IPS-18a (cell line): ENCODE results near the gene HDAC4.

Source experiments
- H3K27ac ChIP-seq: one replicate; pipeline ENCODE4 v1.5.1; 2013; ENCODE audit warnings: low read length
- H3K27me3 ChIP-seq: one replicate; pipeline ENCODE4 v1.6.1; 2013; ENCODE audit warnings: mild to moderate bottlenecking, low read length; ENCODE audit not compliant: control insufficient read depth, insufficient read depth
- H3K36me3 ChIP-seq: one replicate; pipeline ENCODE4 v1.6.1; 2013; ENCODE audit warnings: low read depth, low read length; ENCODE audit not compliant: control insufficient read depth
- H3K4me1 ChIP-seq: one replicate; pipeline ENCODE4 v1.6.1; 2013; ENCODE audit warnings: low read depth, low read length; ENCODE audit not compliant: control insufficient read depth
- H3K4me3 ChIP-seq: one replicate; pipeline ENCODE4 v1.5.1; 2013; ENCODE audit warnings: low read length
- H3K9ac ChIP-seq: one replicate; pipeline ENCODE4 v1.6.1; 2013; ENCODE audit warnings: mild to moderate bottlenecking, low read length, moderate library complexity
- H3K9me3 ChIP-seq: one replicate; pipeline ENCODE4 v1.6.1; 2013; ENCODE audit warnings: low read depth, low read length; ENCODE audit not compliant: control insufficient read depth

The HDAC4 gene

GRCh38 chr2:239225871-239226561 lies 174.8 kb downstream of the HDAC4 start:
- H3K27ac ChIP-seq: no peak overlapping the region
- H3K36me3 ChIP-seq: no peaks in the 10 kb centered on the region
- H3K4me1 ChIP-seq: peaks cover 13% of the 10 kb centered on the region
- no peak overlapping the region for H3K9ac ChIP-seq
- no peak overlapping the region for H3K4me3 ChIP-seq
- no peaks in the 10 kb centered on the region for H3K9me3 ChIP-seq
- H3K27me3 ChIP-seq: no peaks in the 10 kb centered on the region

DNA sequence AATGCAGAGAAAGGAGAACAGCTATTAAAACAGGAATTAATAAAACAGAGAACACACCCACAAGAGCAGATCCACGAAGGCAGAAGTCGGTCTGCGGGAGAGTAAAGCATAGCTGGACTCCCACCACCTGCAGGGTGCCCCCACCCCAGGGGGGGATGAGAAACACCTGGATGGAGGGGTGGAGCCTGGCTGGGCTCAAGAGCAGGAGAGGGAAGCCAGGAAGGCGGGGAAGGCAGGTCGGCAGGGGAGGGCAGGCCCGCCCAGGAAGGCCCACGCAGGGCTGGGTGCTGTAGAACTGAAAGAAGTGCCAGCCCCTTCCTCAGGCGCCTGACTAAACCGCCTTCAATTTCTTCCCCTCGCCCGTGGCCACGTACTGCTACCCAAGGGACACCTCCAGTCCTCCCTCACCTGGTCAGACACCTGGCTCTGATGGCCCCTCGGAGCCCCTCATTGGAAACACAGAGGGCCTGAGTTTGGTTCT lies 175.4 kb downstream of the HDAC4 start:
- no peak overlapping the region for H3K27ac ChIP-seq
- H3K4me1 ChIP-seq: peaks cover 13% of the 10 kb centered on the region
- H3K9ac ChIP-seq: no peak overlapping the region
- H3K9me3 ChIP-seq: no peaks in the 10 kb centered on the region
- no peak overlapping the region for H3K4me3 ChIP-seq
- H3K36me3 ChIP-seq: no peaks in the 10 kb centered on the region
- no peaks in the 10 kb centered on the region for H3K27me3 ChIP-seq

- H3K9me3 ChIP-seq: no peaks in the 10 kb centered on the region
- no peak overlapping the region for H3K27ac ChIP-seq
- H3K4me1 ChIP-seq: peaks cover 13% of the 10 kb centered on the region
- no peaks in the 10 kb centered on the region for H3K27me3 ChIP-seq
- H3K9ac ChIP-seq: no peak overlapping the region
- no peak overlapping the region for H3K4me3 ChIP-seq
- H3K36me3 ChIP-seq: no peaks in the 10 kb centered on the region
These were observed 175.9 kb downstream of the HDAC4 start for GRCh38 chr2:239224955-239225354.

DNA sequence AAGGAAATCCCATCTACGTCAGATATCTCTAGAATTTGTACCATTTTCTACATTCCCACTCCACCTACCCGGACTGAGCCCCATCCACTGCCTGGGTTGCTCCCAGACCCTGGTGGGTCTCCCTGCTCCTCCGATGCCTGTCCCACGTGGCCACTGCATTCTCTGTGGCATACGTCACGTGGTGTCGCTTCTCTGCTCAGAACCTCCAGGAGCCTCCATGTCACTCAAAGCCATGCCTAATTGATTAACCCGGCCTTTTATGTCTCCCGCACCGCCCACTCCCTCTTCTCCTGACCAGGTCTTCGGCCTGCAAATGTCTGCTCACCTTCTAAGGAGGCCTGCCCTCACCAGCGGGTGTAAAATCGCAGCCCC lies 176.6 kb downstream of the HDAC4 start:
- Histone ChIP-seq H3K4me1 (peaks cover 13% of the 10 kb centered on the region), H3K9me3 (no peaks in the 10 kb centered on the region), H3K36me3 (no peaks in the 10 kb centered on the region), H3K27me3 (no peaks in the 10 kb centered on the region), H3K4me3 (no peak overlapping the region), H3K9ac (no peak overlapping the region), H3K27ac (no peak overlapping the region)

- Histone ChIP-seq H3K4me3 (no peak overlapping the region), H3K27me3 (no peaks in the 10 kb centered on the region), H3K9ac (no peak overlapping the region), H3K4me1 (peaks cover 13% of the 10 kb centered on the region), H3K36me3 (no peaks in the 10 kb centered on the region), H3K9me3 (no peaks in the 10 kb centered on the region), H3K27ac (no peak overlapping the region)
These were observed 177.3 kb downstream of the HDAC4 start for GRCh38 chr2:239223310-239224198.

- Histone ChIP-seq H3K27ac (no peak overlapping the region), H3K27me3 (no peaks in the 10 kb centered on the region), H3K4me1 (peaks cover 13% of the 10 kb centered on the region), H3K36me3 (no peaks in the 10 kb centered on the region), H3K9me3 (no peaks in the 10 kb centered on the region), H3K4me3 (no peak overlapping the region), H3K9ac (no peak overlapping the region)
These were observed 178.0 kb downstream of the HDAC4 start for GRCh38 chr2:239222706-239223309.

DNA sequence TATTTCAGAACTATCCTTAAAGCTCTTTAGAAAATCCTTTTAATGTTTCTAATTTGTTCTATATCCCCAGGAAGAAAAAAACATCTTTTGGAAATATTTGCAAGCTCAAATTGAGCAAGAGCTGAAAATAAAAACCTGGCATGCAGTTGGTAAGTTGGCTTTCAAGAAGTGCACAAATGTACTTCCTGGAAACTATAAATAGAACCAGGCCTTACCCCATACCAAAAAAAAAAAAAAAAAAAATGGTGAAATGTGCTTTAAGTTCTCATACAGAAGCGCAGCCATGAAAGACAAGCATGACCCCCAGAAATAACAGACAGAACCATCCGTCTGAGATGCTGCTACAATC lies 178.5 kb downstream of the HDAC4 start:
- no peaks in the 10 kb centered on the region for H3K36me3 ChIP-seq
- H3K27ac ChIP-seq: no peak overlapping the region
- H3K4me3 ChIP-seq: no peak overlapping the region
- H3K9ac ChIP-seq: no peak overlapping the region
- no peaks in the 10 kb centered on the region for H3K9me3 ChIP-seq
- peaks cover 13% of the 10 kb centered on the region for H3K4me1 ChIP-seq
- no peaks in the 10 kb centered on the region for H3K27me3 ChIP-seq

- Histone ChIP-seq H3K4me3 (no peak overlapping the region), H3K9ac (no peak overlapping the region), H3K4me1 (peaks cover 13% of the 10 kb centered on the region), H3K27ac (no peak overlapping the region), H3K36me3 (no peaks in the 10 kb centered on the region), H3K9me3 (no peaks in the 10 kb centered on the region), H3K27me3 (no peaks in the 10 kb centered on the region)
These were observed 179.8 kb downstream of the HDAC4 start for GRCh38 chr2:239220981-239221396.

DNA sequence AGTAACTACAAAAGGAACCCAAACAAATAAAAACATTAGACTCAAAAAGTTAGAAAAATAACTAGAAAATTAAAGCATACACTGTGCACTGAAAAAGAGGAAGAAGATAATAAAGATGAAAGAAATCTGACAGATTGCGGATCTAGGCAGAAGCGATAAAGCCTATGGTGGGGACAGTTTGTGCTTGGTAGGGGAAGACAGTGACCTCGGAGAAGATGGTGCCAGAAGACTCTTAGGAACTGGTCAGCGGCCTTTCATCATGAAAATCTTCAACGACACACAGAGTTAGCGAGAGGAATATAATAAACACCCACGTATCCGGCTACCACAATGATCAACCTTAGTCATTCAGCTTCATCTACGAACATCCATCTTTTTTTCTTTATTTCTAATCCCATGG lies 180.5 kb downstream of the HDAC4 start:
- H3K4me1 ChIP-seq: peaks cover 13% of the 10 kb centered on the region
- H3K9ac ChIP-seq: no peak overlapping the region
- no peak overlapping the region for H3K4me3 ChIP-seq
- no peaks in the 10 kb centered on the region for H3K36me3 ChIP-seq
- H3K27ac ChIP-seq: no peak overlapping the region
- no peaks in the 10 kb centered on the region for H3K9me3 ChIP-seq
- no peaks in the 10 kb centered on the region for H3K27me3 ChIP-seq

DNA sequence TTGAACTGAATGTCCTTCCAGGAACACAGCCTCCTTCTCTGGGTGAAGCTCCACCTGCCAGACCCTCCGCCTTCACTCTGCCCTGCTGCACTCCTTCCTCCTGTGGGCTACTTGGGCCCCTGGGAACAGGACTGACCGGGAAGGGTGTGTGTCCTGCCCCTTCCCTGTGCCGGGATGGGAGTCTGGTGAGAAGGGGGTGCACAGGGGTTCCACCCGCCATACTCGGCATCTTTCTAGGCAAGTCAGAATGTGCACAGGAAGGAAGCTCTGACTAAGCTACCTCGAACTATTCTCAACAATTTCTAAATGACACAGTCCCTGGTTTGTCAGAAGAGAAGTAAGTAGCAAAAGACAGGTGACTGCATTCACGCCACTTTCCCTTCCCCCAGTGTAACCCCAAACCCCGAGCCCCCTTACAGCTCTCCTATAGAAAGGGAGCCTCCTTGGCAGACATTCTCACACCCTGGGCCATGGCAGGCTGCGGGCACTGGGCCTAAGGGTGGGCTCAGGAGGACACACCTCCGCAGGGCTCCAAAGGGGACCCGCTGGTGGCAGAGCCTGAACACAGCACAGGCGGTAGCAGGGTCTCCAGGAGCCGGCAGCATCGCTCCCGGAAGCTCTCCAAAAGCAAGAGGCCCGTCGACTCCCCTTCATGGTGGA lies 184.1 kb downstream of the HDAC4 start:
- H3K9ac ChIP-seq: no peak overlapping the region
- no peaks in the 10 kb centered on the region for H3K9me3 ChIP-seq
- H3K36me3 ChIP-seq: no peaks in the 10 kb centered on the region
- no peak overlapping the region for H3K4me3 ChIP-seq
- no peaks in the 10 kb centered on the region for H3K27me3 ChIP-seq
- H3K4me1 ChIP-seq: peaks cover 12% of the 10 kb centered on the region
- no peak overlapping the region for H3K27ac ChIP-seq

- peaks cover 11% of the 10 kb centered on the region for H3K4me1 ChIP-seq
- H3K4me3 ChIP-seq: no peak overlapping the region
- H3K36me3 ChIP-seq: no peaks in the 10 kb centered on the region
- no peaks in the 10 kb centered on the region for H3K9me3 ChIP-seq
- no peaks in the 10 kb centered on the region for H3K27me3 ChIP-seq
- no peak overlapping the region for H3K9ac ChIP-seq
- H3K27ac ChIP-seq: no peak overlapping the region
These were observed 184.7 kb downstream of the HDAC4 start for GRCh38 chr2:239215988-239216613.
